ENCODE data around the gene CABYR.
"Not testable (repeated sequence)": the region's sequence is repeated elsewhere in the genome, so short reads cannot be mapped to it uniquely, and the experiment has no call there.

Gene CABYR

DNA sequence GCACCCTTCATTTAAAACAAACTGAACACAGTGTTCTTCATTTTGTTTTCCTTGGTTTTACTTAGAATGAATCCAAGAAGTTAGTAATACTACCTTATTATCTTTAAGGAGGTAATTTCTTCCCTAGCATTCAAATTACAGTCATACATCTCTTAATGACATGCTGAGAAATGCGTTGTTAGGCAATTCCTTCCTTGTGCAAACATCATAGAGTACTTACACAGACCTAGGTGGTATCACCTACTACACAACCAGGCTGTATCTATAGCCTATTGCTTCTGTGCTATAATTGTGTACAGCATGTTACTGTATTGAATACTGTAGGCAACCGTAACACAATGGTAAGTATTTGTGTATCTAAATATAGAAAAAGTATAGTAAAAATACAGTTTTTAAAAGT, 8.4 kb upstream of the CABYR start:
- no peak for DNase-seq

DNA sequence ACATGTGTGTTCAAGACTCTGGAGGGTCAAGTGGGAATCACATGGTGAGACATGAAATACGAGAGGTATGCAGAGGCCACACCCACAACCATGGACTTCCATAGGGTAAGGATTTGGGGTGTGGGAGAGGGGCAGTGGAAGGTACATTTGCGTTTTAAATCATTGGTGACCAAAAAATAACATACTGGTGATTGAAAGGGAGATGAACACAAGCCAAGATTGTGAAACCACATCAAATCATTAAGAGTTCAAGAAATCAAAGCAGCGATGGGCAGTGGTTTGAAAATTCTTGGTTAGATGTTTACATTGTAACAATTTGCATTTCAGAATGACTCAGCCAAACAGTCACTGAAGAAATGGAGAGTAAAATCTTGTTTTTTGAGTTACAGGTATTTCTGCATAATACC, 1.9 kb upstream of the CABYR start:
- no peak for DNase-seq

DNA sequence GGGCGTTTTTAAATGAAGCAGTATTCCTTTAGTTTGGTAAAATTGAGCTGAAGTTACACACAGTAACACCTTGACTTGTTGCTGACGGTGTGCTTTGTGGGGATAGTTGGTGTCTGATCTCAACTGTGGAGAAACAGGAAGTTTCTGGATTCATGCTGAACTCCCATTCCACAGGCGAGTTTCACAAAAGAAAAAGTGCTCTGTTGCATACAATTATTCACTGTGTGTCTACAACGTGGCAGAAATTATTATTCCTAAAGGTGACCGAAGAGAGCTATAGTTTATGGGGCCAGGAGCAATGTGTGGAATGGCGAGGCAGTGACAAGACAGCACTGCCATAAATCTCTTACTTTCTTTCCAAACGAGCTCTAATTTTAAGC, 463 bp upstream of the CABYR start:
- DNase-seq: no peak

DNA sequence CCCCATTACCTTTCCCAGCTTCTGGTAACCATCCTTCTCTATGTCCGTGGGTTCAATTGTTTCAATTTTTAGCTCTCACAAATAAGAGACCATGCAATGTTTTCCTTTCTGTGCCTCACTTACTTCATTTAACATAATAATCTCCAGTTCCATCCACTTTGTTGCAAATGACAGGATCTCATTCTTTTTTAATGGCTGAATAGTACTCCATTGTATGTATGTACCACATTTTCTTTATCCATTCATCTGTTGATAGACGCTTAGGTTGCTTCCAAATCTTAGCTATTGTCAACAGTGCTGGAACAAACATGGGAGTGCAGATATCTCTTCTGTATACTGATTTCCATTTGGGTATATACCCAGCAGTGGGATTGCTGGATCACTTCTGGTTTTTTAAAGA, 1.8 kb downstream of the CABYR start:
- no peak for DNase-seq

DNA sequence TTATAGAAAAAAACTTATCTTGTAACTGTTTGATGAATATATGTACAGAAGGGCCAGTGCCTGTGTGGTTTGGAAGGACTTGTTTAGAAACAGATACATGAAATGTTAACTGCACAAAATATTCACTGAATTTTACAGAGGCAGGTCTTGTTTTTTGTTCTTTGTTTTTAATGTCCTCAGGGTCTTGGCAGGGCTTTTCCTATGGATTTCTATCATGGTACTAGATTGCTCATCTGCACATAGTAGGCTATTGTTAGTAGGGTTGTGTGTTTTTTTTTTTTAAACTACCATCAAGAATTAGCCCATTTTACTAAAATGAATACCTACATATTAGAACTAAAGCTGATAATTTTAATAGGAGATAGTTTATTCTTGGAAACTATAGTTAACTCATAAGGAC, 3.5 kb downstream of the CABYR start:
- no peak for DNase-seq

DNA sequence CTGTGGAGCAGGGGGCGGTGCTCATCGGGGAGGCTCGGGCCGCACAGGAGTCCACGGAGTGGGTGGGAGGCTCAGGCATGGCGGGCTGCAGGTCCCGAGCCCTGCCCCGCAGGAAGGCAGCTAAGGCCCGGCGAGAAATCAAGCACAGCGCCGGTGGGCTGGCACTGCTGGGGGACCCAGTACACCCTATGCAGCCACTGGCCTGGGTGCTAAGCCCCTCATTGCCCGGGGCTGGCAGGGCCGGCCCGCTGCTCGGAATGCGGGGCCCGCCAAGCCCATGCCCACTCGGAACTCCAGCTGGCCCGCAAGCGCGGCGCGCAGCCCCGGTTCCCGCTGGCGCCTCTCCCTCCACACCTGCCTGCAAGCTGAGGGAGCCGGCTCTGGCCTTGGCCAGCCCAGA, 10.7 kb downstream of the CABYR start:
- not testable (repeated sequence) for DNase-seq

DNA sequence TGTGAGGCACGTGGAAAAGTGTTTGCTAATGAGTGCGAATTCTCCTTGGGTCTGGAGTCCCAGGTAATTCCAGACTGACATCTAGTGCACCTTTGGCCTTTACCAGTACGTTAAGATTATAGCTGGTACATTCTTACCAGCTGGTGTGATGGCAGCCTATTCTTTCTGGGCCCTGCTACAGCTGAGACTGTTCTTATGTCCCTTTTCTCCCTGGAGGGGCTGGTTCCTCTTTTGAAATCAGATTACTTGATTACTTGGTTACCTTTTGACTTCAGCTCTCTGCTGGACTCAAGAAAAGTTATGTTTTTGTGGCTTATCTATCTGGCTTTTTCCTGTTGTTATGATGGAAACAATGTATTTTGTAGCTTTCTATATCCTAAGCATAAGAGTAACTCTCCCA, 14.5 kb downstream of the CABYR start:
- DNase-seq: no peak

DNA sequence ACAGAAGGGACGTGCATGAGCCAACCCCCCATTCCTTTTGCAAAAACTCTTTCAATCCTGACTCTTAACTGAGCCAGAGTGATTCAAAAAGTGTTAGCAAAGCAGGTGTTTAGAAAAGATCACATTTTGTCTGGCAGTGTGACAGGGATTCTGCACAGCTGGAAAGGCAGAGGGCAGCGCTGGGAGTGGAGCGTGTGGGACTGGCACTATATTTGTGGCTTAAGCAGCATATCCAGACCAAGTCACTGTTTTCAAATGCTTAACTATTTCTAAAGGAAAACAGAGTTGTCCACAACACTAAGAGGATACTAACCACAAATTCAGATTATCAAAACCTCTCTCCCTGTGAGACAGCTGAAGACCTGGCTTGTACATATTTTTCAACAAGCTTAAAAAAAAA, 19.0 kb downstream of the CABYR start:
- no peak for DNase-seq

DNA sequence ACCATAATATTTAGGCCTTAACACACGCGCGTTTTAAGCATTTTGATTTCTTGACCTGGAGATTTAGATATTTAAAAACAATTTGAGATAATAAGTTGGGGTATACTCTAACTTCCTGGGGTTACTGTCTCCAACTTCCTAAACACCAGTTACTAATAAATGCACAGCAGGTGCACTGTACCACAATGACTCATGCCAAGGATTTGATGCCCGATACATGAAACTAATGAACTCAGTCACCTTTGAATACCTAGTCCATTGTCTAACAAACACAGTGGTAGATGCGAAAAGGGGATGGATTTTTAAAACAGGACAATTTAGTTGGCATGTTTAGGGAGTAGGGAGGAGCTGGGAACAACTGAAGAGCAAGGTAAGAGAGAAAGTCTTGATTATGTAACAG, 21.2 kb downstream of the CABYR start:
- no peak for DNase-seq

DNA sequence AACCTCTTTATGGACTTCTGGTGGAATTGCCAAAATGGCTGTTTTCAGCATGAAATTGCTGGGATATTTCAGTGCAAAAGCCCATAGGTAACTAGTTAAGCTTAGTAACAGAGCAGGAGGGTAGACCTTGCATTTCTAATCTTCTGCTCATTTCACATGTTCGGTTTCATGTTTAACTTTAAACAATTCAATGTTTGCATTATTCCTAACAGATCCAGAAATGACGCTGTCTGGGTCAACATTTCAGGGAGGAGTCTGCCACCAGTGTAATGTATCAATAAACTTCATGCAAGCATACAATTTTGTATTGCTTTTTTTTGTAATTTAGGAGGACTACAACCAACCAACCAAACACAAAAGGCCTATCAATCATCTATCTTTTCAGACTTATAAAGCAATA, 22.4 kb downstream of the CABYR start:
- no peak for DNase-seq

DNA sequence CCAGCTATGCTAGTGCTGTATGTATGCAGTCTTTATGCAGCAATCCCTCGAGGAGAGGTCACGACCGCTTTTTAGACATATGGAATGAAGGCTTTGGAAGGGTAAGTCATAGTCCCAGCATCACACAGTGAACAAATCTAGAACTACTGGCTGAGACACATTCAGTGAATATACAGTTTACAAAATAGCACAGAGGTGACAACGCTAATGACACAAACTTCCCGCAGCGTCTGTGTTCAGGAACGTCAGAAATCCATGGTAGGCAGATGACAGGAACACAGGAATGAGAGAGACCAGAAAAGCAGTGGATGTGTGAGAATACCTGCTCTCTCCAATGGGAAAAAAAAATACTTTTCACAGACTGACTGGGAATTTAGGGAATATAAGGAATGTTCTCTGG, 29.6 kb downstream of the CABYR start:
- DNase-seq: no peak

DNA sequence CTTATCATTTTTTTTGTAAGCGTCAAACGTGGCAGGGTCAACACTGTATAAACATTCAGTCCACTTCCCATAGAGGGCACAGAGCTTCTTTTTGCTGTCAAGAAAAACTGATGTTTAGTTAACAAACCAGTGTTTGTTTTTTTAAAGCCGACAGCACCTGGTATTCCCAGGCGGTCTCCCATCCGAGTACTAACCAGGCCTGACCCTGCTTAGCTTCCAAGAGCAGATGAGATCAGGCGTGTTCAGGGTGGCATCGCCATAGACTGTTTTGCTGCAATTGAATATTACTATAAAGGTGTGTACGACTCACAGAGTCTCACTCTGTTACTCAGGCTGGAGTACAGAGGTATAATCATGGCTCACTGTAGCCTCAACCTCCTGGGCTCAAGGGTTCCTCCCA, 31.5 kb downstream of the CABYR start:
- no peak for DNase-seq

DNA sequence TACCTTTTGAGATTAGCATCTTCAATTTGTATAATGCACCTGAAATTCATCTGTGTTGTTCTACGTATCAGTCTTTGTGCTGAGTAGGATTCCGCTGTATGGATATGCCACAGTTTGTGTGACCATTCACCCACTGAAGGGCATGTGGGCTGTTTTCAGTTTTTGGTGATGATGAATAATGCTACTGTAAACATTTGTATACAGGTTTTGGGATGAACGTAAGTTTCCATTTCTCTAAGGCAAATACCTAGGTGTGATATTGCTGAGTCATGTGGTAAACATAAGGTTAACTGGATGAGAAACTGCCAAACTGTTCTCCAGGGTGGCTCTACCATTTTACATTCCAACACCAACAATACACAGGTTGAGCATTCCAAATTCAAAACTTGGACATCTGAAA, 35.1 kb downstream of the CABYR start:
- no peak for DNase-seq

DNA sequence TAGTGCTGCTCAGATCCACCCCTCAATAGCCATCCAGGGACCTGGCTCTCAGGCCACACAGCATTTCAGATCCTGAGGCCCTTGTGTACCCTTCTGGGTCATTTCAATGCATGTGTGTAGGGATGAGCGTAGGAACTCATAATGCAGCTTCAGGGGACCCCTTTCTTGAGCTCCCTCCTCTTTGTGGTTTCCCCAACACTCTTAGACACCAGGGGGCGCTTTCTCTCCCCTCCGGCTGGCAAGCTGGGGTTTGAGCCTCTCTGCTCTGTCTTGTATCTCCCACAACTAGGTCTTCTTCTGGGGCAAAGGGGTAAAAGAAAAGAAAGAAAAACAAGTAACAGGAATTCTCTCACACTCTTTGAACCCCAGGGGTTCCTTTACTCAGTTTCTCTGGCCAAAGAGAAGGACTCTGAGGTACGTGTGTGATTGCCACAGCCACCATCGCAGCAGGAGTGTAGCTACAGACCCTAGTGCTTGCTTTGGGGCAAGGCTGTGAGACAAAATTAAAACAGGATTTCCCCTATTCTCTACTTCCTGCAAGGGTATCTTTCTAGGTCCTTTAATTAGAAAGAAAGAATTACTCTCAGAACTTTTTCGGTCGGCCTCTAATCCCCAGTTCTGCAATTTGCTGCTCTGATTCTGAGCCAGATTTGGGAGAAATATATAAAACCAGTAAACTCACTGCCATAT, 38.0 kb downstream of the CABYR start:
- DNase-seq: peak; percentile 33

DNA sequence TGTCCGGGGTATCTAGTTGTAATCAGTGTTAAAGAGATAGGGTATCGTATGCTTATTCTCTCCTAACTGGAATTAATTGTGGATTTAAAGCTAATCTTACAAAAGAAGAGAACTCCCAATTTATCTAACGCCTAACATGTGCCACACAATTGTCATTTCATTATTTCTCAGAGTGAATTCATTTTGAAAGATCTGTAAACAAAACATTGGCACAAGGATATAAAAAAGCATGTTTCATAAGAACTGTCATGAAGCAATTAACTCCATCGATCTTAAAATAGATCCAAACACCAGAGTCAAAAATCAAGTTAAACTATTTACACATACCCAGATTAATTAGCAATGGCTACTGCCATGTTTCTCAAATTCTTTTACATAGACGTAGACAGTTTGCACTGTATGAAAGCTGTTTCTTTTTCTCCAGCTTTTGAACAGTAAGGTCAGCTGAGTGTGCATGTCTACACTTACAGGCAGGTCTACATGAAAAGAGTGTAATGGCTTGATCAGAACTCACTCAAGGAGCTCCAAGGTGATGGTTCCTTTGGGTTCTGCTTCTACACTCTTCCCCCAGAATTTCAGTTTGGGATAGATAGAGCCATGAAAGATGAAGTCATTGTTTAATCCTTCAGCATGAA, 38.8 kb downstream of the CABYR start:
- no peak for DNase-seq

DNA sequence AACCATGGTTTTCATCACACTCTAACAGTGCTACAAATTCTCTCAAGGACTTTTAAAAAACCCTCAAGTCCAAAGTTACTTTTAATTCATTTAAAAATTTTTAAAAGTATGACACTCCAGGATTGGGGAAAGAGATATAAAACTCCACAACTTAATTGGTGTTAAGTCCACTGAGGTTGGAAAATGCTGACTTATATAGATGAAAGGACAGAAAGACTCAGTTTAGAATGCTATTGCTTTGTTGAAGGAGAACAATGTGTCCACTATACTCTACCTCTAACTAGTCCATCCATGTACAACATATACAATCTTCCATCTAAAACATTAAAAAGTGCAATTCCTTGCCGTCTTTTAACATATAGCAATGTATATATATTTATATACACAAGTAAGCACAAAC, 41.2 kb downstream of the CABYR start:
- no peak for DNase-seq

DNA sequence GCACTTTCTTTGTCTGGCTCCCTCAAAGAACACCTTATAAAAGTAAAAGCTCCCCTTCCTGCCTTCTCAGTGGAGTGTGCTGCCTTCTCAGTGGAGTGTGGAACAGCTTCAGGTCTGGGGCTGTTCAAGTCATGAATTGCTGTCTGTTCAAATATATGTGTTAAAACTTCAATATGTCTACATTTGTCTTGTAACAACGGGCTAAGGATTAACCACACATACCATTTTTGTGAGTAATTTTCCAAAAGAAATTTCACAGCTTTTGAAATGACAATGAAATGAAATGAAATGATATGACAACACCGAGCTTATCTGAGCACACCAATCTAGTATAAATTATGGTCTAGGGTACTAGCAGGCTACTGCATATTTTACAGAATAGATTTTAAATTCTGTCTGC, 42.9 kb downstream of the CABYR start:
- DNase-seq: no peak

DNA sequence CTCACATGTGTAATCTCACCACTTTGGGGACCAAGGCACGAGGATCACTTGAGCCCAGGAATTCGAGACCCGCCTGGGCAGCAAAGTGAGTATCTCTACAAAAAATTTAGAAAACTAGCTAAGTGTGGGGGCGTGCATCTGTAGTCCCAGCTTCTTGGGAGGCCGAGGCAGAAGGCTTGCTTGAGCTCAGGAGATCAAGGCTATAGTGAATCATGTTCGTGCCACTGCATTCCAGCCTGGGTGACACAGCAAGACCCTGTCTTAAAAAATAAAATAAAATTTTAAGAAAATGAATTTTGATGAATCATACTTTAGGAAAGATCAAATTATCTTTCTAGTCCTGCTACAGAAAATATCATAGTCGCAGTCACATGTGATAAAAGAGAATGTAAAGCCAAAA, 46.9 kb downstream of the CABYR start:
- no peak for DNase-seq

DNA sequence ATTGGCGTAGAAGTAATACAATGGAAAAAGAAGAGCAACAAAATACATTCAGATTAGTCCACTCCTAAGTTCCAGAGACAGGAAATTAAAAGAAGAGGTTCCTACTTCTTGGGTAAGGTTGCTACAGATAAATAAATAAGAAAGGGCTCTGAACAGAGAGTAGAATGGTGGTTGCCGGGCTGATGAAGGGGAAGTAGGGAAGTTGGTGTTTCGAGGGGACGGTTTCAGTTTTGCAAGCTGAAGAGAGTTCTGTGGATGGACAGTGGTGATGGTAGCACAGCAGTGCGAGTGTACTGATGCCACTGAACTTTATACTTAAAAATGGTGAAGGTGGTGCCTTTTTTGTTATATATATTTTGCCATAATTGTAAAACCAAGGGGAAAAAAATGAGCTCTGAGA, 48.2 kb downstream of the CABYR start:
- DNase-seq: no peak

DNA sequence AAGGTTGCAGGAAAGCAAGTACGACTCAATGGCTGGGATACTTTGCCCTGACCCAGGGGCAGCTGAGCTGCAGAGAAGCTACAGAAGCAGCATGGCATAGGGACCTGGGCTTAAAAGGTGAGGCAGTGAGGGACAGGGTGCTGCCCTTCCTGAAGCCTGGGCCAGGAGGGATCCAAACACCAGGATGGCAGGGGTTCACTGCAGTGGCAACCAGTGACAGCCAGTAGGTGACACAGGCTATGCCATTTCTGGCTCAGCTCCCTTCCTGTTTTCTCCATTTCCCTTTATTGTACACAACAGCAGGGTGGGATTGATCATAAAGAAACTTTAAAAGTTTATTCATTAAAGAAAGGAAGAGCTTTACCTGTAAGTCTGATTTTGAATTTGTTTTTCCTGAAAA, 48.8 kb downstream of the CABYR start:
- no peak for DNase-seq

DNA sequence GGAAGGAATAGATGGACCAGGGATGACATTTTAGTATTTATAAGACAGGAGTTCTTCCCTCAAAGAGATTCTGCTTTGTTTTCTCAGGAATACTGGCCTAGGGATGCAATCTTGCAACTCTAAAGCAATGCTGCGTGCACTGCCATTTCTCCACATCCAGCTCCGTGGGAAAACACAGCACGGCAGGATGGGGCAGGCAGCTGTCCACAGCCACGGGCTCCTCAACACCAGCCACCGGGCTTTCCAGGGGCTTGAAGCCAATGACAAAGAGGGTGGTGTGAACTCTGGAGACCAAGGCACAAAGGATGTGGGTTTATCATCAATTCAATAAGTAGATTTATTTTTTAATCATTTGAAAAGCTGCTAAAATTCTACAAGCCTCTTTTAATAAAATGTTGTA, 49.3 kb downstream of the CABYR start:
- no peak for DNase-seq

DNA sequence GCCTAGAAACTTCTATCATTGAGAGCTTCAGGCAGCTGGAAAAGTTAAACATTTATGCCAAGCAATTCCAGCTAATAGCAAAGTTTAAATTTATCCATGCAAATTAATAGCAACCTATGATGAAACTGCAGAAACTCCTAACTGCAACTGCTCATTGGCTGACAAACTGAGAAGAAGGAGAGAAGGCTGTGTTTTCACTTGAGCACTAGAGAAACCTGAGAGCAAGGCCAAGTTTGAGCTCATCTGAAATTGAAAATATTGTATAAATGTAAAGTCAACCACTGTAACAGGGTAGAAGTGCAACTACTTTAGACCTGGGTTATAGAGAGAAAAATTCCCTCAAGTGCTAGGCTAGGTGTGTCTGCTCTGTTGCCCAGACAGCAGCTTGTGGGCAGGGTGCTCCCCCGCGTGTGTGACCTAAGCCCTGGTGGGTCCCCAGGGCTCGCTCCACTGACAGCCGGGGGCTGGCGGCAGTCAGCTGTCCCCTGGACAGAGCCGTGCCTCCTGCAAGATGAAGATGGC, 50.2 kb downstream of the CABYR start:
- no peak for DNase-seq

DNA sequence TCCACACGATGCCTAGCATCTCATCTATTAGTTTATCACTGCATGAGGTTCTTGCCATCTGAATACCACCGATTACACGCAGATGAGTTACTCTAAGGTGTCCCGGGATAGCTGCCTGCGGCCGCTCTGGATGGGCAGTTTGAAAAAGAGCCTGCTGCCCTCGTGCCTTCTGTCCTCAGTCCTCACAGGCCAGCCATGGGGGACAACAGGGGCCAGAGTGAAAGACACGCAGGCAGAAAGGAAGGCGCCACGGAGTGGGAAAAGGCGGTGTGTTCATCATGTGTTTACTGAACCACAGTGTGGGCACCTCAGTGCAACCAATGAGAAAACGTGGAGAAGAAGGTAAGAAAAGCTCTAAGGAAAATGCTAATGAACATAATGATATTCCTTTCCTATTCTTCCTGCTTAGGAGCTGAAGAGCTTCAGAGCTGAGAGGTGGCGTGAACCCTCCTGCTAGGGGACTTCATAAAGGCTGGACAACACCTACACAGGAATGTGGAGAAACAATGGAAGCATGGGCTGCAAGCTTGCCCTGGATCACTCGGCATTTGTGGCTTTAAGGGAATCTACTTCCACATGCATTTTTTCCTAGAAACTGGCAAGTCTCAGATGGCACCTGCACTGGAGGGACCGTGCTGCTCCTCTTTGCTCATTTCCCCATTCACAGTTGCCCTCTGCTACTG, 50.9 kb downstream of the CABYR start:
- no peak for DNase-seq

DNA sequence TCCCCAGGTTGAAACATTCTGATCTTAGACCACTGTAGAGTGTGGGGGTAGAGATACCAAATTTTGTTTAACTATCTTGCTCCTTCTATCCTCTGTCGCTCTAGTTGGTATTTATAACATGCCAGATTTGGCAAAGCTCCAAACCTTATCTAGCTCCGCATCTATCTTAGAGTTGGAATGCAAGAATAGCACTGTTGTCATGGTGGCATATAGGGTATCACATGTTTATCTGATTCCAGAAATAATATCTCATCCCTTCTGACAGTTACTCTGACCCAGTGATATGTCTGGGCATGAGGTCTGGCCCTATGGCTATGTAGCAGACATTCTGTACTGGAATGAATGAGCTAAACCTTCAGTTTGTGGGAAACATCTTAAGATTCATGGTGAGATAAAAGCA, 51.7 kb downstream of the CABYR start:
- no peak for DNase-seq
